GM21515 (cell line): Measurements from ENCODE around the gene MCTP2.

Source experiments
- ATAC-seq: cut with Tn5 transposase; IDR thresholded peaks from one replicate; pipeline ENCODE4 v1.9.1; 2021; ENCODE audit not compliant: unreplicated experiment

MCTP2 gene

DNA sequence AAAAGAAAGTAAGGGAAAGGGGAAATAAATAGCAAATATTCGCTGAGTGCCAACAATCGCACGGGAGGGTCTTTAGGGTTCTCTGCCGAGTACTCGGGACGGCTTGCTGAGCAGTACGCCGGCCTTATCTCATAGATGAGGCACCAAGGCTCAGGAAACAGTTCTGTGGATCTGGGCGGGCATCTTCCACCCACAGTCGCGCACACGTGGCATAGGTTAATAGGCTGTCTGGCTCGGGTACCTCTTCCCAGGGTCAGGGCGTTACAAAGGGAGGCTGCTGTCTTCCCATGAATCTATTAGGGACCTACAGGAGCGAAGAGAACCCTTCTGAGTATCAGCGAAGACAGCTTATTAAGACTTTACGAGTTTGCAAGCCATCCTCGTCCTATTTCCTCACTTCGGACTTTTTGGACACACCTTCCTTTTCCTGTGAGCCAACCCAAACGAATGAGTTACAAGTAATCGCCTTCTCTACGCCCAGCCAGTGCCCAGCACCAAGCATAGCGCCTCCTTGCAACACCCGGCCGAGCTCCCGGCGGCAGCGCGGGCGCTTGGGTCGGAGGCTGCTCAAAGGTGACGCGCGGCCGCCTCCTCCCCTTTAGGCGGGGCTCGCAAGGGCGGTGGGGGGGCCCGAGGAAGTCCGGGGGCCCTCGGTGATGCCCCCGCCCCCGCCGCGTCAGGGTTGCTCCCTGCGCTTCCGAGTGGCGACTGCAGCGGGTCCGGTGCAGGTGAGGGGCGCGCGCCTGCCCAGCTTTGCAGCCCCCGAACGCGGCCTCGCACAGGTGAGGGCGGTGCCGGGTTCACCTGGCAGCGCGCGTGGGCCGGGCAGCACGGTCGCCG is at the start of gene MCTP2:
TSS of gene MCTP2 (plus strand) at position 679 of the 840 bp plus-strand sequence. CDS start 66,705 bp downstream, outside the sequence.
- ATAC-seq, result peak; percentile 65

- ATAC-seq, result no peak
Observed at GRCh38 chr15:94182883-94183282, 48.5 kb upstream of the MCTP2 start.

DNA sequence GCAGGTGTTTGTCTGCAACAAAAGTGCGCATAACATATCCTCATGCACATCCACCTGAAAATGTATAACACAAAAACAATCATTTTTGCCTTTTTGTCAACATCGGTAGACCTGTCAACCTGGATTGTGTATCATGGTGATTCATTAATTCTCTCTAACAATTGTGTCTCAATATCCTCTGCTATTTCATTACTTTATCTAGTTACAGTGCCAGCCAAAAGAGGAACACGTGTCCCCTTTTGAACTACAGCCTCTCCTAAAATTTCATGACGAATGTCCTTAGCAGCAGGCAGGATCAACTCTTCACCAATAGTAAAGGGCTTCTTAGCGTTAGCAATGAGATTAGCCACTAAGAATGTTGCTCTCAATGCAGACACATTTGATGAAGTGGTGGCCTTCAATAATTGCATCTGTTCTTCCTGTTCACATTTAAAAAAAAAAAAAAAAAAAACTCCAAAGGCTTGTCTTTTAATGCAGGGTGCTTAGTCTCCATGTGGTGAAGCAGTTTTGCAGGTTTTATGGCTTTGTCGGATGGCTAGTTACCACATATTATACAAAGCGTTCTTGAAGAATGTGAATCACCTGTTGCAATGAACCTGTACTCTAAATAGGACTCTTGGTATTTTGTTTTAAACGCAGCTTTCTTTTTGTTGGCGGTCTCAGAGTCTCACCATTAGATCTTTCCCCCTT is 45.7 kb upstream of the MCTP2 start:
- no peak for ATAC-seq

DNA sequence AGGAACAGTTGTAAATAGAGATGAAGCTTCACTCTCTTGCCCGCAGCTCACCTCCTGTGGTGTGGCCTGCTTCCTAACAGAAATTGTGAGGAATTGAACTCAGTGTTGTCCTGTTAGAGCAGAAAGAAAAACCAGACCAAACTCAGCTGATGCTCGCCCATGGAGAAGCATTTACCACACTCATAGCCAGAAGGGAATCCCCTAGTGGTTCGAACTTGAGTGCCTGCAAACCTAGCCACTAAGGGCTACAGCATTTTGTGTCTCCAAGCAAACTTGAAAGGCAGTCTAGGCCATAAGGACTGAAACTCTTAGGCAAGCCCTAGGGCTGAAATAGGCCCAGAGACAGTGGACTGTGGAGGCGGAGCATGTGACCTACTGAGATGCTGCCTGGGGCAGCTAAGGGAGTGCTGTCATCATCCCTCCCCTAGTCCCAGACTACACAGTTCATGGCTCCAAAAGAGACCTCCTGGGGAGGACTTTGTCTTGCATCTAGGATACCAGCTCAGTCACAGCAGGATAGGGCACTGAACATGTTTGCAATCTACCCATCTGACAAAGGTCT is 44.5 kb upstream of the MCTP2 start:
- no peak for ATAC-seq

GRCh38 chr15:94193906-94194305 is 37.5 kb upstream of the MCTP2 start:
- no peak for ATAC-seq

GRCh38 chr15:94196531-94196930 is 34.8 kb upstream of the MCTP2 start:
- no peak for ATAC-seq

DNA sequence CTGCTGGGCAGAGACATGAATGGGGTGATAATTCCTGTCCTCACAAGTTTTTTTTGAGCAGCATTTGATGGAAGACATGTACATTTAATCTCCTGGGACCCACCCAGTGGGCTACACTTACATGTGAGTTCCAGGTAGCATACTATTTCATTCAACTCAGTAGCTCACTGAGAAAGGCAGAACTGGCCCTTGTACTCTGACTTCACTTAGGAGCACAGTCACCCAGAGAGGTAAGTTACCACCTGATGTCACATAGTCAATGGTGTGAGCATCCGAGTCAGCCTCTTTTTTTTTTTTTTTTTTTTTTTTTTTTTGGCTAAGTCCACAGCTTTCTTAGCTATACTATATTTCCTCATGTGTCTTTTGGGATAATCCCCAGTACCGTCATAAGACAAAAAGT is 32.7 kb upstream of the MCTP2 start:
- ATAC-seq, result no peak

DNA sequence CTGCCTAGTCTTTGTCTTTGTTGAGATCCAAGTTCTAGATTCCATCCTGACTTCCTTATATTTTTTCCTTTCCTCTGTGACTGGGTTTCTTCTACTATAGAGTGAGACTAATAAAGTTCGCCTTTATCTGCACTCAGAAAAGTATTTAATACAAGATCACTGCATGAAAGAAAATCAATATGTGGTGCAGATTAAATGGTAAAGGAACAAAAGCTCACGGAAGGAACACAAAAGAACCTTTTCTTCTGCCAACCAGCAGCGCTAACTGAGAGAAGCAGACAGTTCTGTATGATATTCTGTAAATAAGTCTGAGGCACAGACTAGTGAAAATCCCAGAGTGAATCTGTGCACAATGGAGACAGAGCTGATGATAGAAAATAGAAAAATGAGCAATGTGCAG is 31.6 kb upstream of the MCTP2 start:
- ATAC-seq, result no peak

GRCh38 chr15:94203306-94203705 is 28.1 kb upstream of the MCTP2 start:
- ATAC-seq, result no peak

DNA sequence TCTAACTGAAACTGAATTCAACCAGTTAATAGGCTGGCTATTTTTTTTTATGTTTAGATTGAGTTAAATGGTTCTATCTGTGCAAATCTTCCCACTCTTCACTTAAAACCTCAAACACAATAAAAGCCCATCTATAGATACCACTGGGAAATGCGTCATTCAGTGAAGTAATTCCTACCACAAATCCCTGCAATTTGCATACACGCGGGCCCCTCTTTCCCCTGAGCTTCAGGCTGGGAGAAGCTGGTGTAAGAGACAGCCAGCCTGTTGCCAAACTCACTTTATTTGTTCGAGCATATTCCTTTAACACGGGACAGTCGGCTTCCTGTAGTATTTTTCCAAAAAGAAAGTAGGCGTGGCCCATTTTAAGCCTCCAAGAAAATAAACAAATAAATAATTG is 26.0 kb upstream of the MCTP2 start:
- ATAC-seq, result no peak

GRCh38 chr15:94206463-94207167 is 24.7 kb upstream of the MCTP2 start:
- ATAC-seq, result no peak

- ATAC-seq, result no peak
Observed at GRCh38 chr15:94212291-94212690, 19.1 kb upstream of the MCTP2 start.

GRCh38 chr15:94225616-94226015 is 5.7 kb upstream of the MCTP2 start:
- no peak for ATAC-seq

DNA sequence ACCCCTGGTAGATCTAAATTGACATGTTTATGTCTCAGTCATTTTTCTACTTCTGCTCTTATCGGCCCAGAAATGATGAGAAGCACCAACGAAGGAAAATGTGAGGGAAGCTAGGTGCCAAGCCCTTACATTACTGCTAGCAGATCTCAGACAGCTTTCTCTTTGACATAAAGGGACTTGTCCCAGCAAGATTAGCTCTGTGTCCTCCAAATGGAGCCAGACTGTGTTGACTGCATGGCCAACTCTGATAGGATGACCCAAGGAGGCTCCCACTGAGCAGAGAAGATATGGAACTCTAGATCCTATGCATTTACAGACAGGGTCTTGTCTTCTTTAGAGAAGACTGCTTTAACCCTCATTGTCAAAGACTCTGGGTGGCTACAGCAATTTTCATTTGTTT is 2.8 kb upstream of the MCTP2 start:
- no peak for ATAC-seq

DNA sequence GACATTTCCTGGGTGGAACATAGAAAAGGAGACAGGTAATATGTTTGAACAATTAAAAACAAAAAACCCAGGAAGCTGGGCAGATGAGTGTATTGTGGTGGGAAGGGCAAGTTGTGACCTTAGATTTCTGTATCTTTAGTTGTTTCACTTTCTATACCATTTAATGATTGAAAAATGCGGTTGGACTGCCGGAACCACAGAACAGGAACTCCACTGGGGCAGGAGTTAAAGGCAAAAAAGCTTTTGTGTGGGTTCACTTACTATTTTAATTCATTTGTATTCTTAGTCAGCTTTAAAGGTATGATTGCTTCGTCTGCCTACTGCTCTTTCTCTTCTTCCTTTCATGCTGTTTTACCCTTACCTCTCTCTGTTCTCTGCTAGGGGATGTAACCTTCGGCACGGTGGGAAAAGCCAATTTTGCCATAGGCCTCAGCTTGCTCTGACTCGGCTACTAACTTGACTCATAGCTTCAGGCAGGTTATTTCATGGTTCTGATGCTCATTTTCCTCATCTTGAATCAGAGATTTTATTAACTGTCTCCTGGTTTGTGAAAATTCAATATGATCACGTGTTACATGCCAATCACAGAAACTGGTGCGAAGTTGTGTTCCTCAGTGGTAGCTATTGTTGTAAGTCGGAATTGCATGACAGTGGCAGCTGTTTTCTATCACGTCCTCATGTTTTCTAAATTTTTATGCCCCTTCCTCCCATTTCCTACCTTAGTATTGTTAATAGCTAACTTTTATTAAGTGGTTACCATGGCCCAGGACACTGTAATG is 1.6 kb upstream of the MCTP2 start:
- ATAC-seq, result peak; percentile 72

GRCh38 chr15:94230431-94230882 is 904 bp upstream of the MCTP2 start:
- no peak for ATAC-seq

GRCh38 chr15:94231723-94232468 is 535 bp downstream of the MCTP2 start:
- peak; percentile 11 for ATAC-seq

DNA sequence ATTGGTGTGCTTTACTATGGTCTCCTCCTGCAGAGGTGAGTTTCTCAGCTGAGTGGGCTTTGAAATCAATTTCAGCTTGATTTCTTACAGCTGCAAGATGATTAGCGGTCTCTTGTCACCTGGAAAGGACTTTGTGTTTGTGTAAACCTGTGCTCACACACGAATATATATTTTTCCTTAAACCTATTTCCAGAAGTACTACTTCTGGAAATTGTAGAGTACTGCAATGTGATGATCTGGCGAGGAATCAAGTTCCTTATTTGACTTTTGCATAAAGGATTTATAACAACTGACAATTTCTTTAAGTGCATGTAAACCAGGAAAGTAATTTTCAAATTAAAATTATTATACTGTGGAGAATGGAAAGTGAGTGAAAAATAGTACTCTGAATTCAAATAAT is 2.1 kb downstream of the MCTP2 start:
- ATAC-seq, result no peak

DNA sequence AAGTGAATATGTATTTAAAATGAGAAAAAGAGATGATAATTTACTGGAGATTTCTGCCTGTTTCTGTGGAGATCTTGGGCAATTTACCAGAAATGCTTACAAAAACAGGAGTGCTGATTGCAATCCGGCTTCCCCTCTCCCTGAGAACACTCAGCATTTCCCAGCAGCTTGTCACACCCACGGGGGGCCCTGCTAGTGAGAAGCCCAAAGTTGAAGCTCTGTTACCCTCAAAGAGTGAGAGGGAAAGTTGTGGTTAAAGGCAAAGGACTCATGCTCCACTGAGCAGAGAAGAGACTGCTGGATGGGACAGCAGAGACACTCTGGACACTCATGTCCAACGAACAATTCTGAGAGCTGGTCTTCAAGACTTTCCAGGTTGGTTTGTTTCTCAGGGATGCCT is 2.9 kb downstream of the MCTP2 start:
- ATAC-seq, result no peak

DNA sequence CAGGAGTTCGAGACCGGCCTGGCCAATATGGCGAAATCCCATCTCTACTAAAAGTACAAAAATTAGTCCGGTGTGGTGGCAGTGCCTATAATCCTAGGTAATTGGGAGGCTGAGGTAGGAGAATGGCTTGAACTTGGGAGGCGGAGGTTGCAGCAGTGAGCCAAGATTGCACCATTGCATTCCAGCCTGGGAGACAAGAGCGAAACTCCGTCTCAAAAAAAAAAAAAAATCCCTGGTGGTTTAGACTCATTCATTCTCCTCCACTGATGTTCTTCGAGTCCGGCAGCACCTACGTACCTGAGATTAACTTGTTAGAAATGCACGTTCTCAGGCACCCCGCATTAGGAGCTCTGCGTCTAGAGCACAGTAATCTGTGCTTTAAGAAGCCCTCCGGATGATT is 3.7 kb downstream of the MCTP2 start:
- no peak for ATAC-seq
